ENCODE results near the gene ATP5PD. TPM values are rescaled to one million over a fixed set of nuclear protein-coding genes. Genes with fewer than 3 reads are reported as not detected.

Gene ATP5PD
- total and polyA plus RNA-seq, 2 donors (not counting 1 experiment from before 2014, with no cell fraction given), result 92.1 to 101 TPM

DNA sequence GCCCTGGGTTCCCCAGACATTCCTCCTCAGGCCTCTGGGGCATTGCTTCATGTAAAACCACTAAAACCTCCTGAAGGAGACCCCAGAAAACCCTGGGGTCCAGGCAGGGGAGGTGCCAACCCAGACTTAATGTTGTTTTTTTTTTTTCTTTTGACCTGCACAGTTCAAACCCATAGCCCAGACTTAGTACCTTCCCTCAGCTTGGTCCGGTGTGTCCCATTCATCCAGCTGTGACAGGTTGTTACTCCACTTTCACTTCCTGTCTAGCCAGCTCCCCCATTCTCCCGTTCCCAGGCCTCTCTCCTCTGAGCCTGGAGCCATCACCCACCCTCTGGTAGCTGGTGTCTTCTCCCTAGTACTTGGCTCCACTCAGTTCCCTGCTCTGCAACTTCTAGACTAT lies 54.5 kb downstream of the ATP5PD start:
- Histone ChIP-seq H3K27me3 (replicated peaks in 1 of 4; ENCODE audit: control extremely low read depth in 1 of 4, control insufficient read depth in 3 of 4, insufficient read depth in 4 of 4, low read length in 3 of 4) (peaks cover 0 to 27% (median 11%) of the 10 kb centered on the region in 4 experiments), H3K4me3 (ENCODE audit: control extremely low read depth in 1 of 5, extremely low read depth in 1 of 5, insufficient read depth in 1 of 5, low read depth in 2 of 5, low read length in 4 of 5) (no peak overlapping the region), H3K9ac (ENCODE audit: low read length) (no peak overlapping the region), H3K27ac (ENCODE audit: low read length in 2 of 2) (no peak overlapping the region), H3K79me2 (ENCODE audit: control insufficient read depth, insufficient read depth, low read length) (no peaks in the 10 kb centered on the region), H3K4me2 (replicated peaks; ENCODE audit: low read depth, low read length, poor library complexity, severe bottlenecking) (no peak overlapping the region), H3K36me3 (replicated peaks in 1 of 2; ENCODE audit: control extremely low read depth in 1 of 2, control insufficient read depth in 1 of 2, extremely low read depth in 1 of 2, insufficient read depth in 2 of 2, low read length in 1 of 2) (no peaks in the 10 kb centered on the region), H3K9me3 (ENCODE audit: control extremely low read depth in 1 of 3, control insufficient read depth in 2 of 3, insufficient read depth in 1 of 3, low read length in 2 of 3) (peaks cover 0 to 4% (median 0%) of the 10 kb centered on the region in 3 donors), H4K20me1 (ENCODE audit: control insufficient read depth, insufficient read depth, low read length, poor library complexity, severe bottlenecking) (no peaks in the 10 kb centered on the region), H2AFZ (ENCODE audit: insufficient read depth, low read depth, low read length, poor library complexity, severe bottlenecking) (no peak overlapping the region), H3K4me1 (ENCODE audit: control insufficient read depth in 2 of 2, insufficient read depth in 2 of 2, low read length in 2 of 2) (peaks cover 9 to 10% of the 10 kb centered on the region in 2 donors)
- TF ChIP-seq, protein P1, sequence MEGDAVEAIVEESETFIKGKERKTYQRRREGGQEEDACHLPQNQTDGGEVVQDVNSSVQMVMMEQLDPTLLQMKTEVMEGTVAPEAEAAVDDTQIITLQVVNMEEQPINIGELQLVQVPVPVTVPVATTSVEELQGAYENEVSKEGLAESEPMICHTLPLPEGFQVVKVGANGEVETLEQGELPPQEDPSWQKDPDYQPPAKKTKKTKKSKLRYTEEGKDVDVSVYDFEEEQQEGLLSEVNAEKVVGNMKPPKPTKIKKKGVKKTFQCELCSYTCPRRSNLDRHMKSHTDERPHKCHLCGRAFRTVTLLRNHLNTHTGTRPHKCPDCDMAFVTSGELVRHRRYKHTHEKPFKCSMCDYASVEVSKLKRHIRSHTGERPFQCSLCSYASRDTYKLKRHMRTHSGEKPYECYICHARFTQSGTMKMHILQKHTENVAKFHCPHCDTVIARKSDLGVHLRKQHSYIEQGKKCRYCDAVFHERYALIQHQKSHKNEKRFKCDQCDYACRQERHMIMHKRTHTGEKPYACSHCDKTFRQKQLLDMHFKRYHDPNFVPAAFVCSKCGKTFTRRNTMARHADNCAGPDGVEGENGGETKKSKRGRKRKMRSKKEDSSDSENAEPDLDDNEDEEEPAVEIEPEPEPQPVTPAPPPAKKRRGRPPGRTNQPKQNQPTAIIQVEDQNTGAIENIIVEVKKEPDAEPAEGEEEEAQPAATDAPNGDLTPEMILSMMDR (IDR thresholded peaks at IDR 0.05), result no peak
- no peak for TF ChIP-seq EZH2 (IDR thresholded peaks at IDR 0.05; ENCODE audit: borderline replicate concordance, insufficient read depth, low read depth, low read length, poor library complexity, severe bottlenecking)
- Mint-ChIP-seq H3K27ac (no peak overlapping the region), H3K9me3 (ENCODE audit: insufficient read depth) (no peaks in the 10 kb centered on the region), H3K4me1 (peaks cover 7% of the 10 kb centered on the region), H3K27me3 (peaks cover 13% of the 10 kb centered on the region), H3K4me3 (no peak overlapping the region)
- ChIA-PET POLR2A (interaction anchor here (0.6 kb wide), 1 partner anchor 196 kb away, joined by 3 read pairs; no protein-coding TSS in a partner anchor), CTCF (interaction anchor here (0.6 to 1.2 kb wide), 3 partner anchors 9 to 78 kb away, joined by 3 to 6 read pairs (median 4); partner anchors contain the start of gene MRPL58)
- 61% methylated on average over 2 of the region's 2 CpGs for WGBS (ENCODE audit: insufficient coverage)
- no peak for DNase-seq
- no peak for ATAC-seq (ENCODE audit: low read depth)
- intact Hi-C loops (cut with micrococcal nuclease), result no loop called here

DNA sequence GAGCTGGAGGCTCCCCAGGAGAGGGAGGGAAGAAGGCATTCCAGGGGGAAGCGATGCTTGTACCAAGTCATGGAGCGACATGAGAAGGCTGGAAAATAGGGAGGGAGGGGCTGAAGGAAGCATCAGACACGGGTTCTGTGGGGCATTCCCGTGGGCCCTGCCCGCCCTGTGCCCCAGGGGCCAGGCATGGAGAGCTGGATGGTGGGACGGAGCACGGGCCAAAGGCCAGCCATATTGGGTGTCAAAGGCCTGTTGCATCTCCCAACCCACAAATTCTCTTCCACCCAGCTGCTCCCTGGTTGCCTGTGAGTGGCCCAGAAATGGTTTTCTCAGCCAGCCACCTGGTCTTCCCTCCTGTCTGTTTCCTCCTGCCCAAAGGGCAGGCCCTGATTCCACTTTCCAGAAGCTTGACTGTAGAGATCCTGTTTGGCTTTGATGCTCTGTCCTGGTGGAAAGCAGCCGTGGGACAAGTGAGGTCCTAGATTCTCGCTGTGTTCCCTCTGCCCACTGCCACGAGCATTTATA lies 56.1 kb downstream of the ATP5PD start:
- H3K4me3 Mint-ChIP-seq, result no peak overlapping the region
- TF ChIP-seq EZH2 (IDR thresholded peaks at IDR 0.05; ENCODE audit: borderline replicate concordance, insufficient read depth, low read depth, low read length, poor library complexity, severe bottlenecking), result no peak
- TF ChIP-seq, protein P1 (IDR thresholded peaks at IDR 0.05), result no peak
- no peaks in the 10 kb centered on the region for H4K20me1 ChIP-seq (ENCODE audit: control insufficient read depth, insufficient read depth, low read length, poor library complexity, severe bottlenecking)
- H3K79me2 ChIP-seq (ENCODE audit: control insufficient read depth, insufficient read depth, low read length), result no peaks in the 10 kb centered on the region
- ChIA-PET POLR2A (no interaction called here), CTCF (interaction anchor here (2.6 kb wide), 1 partner anchor 29 kb away, joined by 9 read pairs; no protein-coding TSS in a partner anchor)
- no peak overlapping the region for H3K27ac ChIP-seq (ENCODE audit: low read length in 2 of 2)
- peaks cover 14% of the 10 kb centered on the region for H3K27me3 Mint-ChIP-seq
- H3K4me1 ChIP-seq (ENCODE audit: control insufficient read depth in 2 of 2, insufficient read depth in 2 of 2, low read length in 2 of 2), result peaks cover 16% of the 10 kb centered on the region in 2 donors
- no peaks in the 10 kb centered on the region for H3K9me3 Mint-ChIP-seq (ENCODE audit: insufficient read depth)
- no peak overlapping the region for H3K4me2 ChIP-seq (replicated peaks; ENCODE audit: low read depth, low read length, poor library complexity, severe bottlenecking)
- ATAC-seq (ENCODE audit: low read depth) (no peak), DNase-seq (no peak)
- H3K27me3 ChIP-seq (replicated peaks in 1 of 4; ENCODE audit: control extremely low read depth in 1 of 4, control insufficient read depth in 3 of 4, insufficient read depth in 4 of 4, low read length in 3 of 4), result peaks cover 0 to 35% (median 15%) of the 10 kb centered on the region in 4 experiments
- H3K4me3 ChIP-seq (ENCODE audit: control extremely low read depth in 1 of 5, extremely low read depth in 1 of 5, insufficient read depth in 1 of 5, low read depth in 2 of 5, low read length in 4 of 5), result no peak overlapping the region
- no peak overlapping the region for H3K27ac Mint-ChIP-seq
- peaks cover 0 to 8% (median 0%) of the 10 kb centered on the region in 3 donors for H3K9me3 ChIP-seq (ENCODE audit: control extremely low read depth in 1 of 3, control insufficient read depth in 2 of 3, insufficient read depth in 1 of 3, low read length in 2 of 3)
- H3K4me1 Mint-ChIP-seq, result peaks cover 12% of the 10 kb centered on the region
- intact Hi-C loops (cut with micrococcal nuclease), result no loop called here
- 91% methylated on average over 10 of the region's 10 CpGs for WGBS (ENCODE audit: insufficient coverage)
- H3K36me3 ChIP-seq (replicated peaks in 1 of 2; ENCODE audit: control extremely low read depth in 1 of 2, control insufficient read depth in 1 of 2, extremely low read depth in 1 of 2, insufficient read depth in 2 of 2, low read length in 1 of 2), result no peaks in the 10 kb centered on the region
- no peak overlapping the region for H3K9ac ChIP-seq (ENCODE audit: low read length)
- no peak overlapping the region for H2AFZ ChIP-seq (ENCODE audit: insufficient read depth, low read depth, low read length, poor library complexity, severe bottlenecking)

Measured in B cell (primary cell).